ENCODE measurements around the gene HADHA. TPM values are rescaled to one million over a fixed set of nuclear protein-coding genes. Genes with fewer than 3 reads are reported as not detected.

HADHA gene
- total RNA-seq, 1 experiment from 2014 or later, result 112 TPM

DNA sequence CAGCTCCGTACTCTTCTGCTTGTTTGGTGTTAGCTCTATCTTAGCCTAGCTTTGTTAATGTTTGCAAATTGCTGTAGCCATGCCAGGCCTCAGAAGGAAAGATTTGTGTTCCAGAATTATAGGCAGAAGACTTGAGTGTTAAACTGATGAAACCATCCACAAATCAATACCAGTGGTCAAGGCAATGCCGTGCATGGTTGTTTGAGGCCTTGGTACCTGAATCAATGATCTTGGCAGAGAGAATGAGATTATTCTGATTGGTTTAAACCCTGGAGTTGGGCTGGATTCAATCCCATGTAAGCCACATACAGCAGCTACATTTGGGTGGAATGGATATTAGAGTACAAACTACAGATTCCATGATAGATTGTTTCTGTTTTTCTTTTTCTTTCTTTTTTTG is 5.2 kb upstream of the HADHA start:
- peaks cover 0 to 2% (median 0%) of the 10 kb centered on the region in 3 experiments; a peak in 1 of 7 replicates for H3K36me3 Mint-ChIP-seq (ENCODE audit: insufficient read depth in 1 of 3, low read depth in 3 of 3)
- H3K4ac ChIP-seq (ENCODE audit: low read depth, low read length), result no peak overlapping the region
- H2BK5ac ChIP-seq (ENCODE audit: insufficient read length, low read length), result no peak overlapping the region
- no peak overlapping the region for H2AFZ ChIP-seq (ENCODE audit: low read length)
- peaks cover 7% of the 10 kb centered on the region; the same call in 1 of the 2 replicates for H3K79me2 ChIP-seq (ENCODE audit: insufficient read depth, low read length)
- H3K23me2 ChIP-seq (ENCODE audit: insufficient read length, low read depth, low read length, poor library complexity, severe bottlenecking), result peaks cover 6% of the 10 kb centered on the region
- H3K27ac Mint-ChIP-seq, result no peak overlapping the region
- no peak overlapping the region for H4K91ac ChIP-seq (ENCODE audit: insufficient read length, low read depth, low read length)
- TF ChIP-seq, protein P1, sequence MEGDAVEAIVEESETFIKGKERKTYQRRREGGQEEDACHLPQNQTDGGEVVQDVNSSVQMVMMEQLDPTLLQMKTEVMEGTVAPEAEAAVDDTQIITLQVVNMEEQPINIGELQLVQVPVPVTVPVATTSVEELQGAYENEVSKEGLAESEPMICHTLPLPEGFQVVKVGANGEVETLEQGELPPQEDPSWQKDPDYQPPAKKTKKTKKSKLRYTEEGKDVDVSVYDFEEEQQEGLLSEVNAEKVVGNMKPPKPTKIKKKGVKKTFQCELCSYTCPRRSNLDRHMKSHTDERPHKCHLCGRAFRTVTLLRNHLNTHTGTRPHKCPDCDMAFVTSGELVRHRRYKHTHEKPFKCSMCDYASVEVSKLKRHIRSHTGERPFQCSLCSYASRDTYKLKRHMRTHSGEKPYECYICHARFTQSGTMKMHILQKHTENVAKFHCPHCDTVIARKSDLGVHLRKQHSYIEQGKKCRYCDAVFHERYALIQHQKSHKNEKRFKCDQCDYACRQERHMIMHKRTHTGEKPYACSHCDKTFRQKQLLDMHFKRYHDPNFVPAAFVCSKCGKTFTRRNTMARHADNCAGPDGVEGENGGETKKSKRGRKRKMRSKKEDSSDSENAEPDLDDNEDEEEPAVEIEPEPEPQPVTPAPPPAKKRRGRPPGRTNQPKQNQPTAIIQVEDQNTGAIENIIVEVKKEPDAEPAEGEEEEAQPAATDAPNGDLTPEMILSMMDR (conservative IDR thresholded peaks at IDR 0.05), result no peak
- H3K27ac ChIP-seq (ENCODE audit: insufficient read length, low read depth, low read length), result no peak overlapping the region
- no peak overlapping the region for H3T11ph ChIP-seq (ENCODE audit: low read length)
- no peak overlapping the region for H2AK5ac ChIP-seq (ENCODE audit: insufficient read length, low read length)
- H3K79me1 ChIP-seq (ENCODE audit: insufficient read depth, low read depth, low read length, poor library complexity, severe bottlenecking), result peaks cover 5% of the 10 kb centered on the region
- no peak overlapping the region for H3K4me3 Mint-ChIP-seq
- H3K27me3 Mint-ChIP-seq (ENCODE audit: low read depth), result no peaks in the 10 kb centered on the region
- H3K14ac ChIP-seq (ENCODE audit: insufficient read depth, low read length), result no peak overlapping the region
- DNase-seq, result no peak
- no peaks in the 10 kb centered on the region for H3K4me1 ChIP-seq (ENCODE audit: insufficient read depth, low read length)
- H2BK20ac ChIP-seq (ENCODE audit: low read depth, low read length, poor library complexity, severe bottlenecking), result no peak overlapping the region
- no peak overlapping the region for H3K9ac ChIP-seq (ENCODE audit: extremely low read depth, insufficient read length, low read length)
- H2BK120ac ChIP-seq (ENCODE audit: low read depth, low read length, poor library complexity, severe bottlenecking), result no peak overlapping the region
- no peak overlapping the region for H2BK12ac ChIP-seq (ENCODE audit: insufficient read length, low read depth, low read length)
- no CpG with 5 or more reads among the region's 2 CpGs for WGBS (ENCODE audit: extremely low coverage, insufficient read length, low lambda C conversion rate)
- H4K8ac ChIP-seq (replicated peaks; ENCODE audit: insufficient read length, low read depth, low read length), result no peak overlapping the region
- H3K9me3 ChIP-seq (ENCODE audit: control insufficient read depth, low read depth, low read length), result no peaks in the 10 kb centered on the region
- H3K4me1 Mint-ChIP-seq, result peaks cover 11 to 17% of the 10 kb centered on the region in 2 experiments
- H3K9me3 Mint-ChIP-seq, result no peaks in the 10 kb centered on the region
- no peak overlapping the region for H3K56ac ChIP-seq (ENCODE audit: insufficient read length, low read depth, low read length)
- H4K20me1 ChIP-seq (ENCODE audit: control insufficient read depth, insufficient read depth, insufficient read length), result no peaks in the 10 kb centered on the region
- H2BK15ac ChIP-seq (ENCODE audit: low read depth, low read length), result no peak overlapping the region
- no peaks in the 10 kb centered on the region for H3K27me3 ChIP-seq (ENCODE audit: insufficient read depth, low read length)
- H4K5ac ChIP-seq (ENCODE audit: insufficient read length, low read depth, low read length), result no peak overlapping the region
- H3K23ac ChIP-seq (ENCODE audit: insufficient read length, low read depth, low read length), result peak overlapping the region; percentile 96
- H3K4me2 ChIP-seq (ENCODE audit: insufficient read depth, insufficient read length, low read length), result no peak overlapping the region
- no peak overlapping the region for H3K18ac ChIP-seq (ENCODE audit: insufficient read length, low read depth, low read length)

Data from H9 (cell line).